GM21528 (cell line): ENCODE results near the gene KCNQ1.

Source experiments
- ATAC-seq: cut with Tn5 transposase; IDR thresholded peaks from one replicate; pipeline ENCODE4 v1.9.1; 2021; ENCODE audit warnings: mild to moderate bottlenecking, moderate library complexity; ENCODE audit not compliant: unreplicated experiment, low FRiP score

Gene KCNQ1

GRCh38 chr11:2853997-2854560, 409.3 kb downstream of the KCNQ1 start:
- ATAC-seq, result no peak

DNA sequence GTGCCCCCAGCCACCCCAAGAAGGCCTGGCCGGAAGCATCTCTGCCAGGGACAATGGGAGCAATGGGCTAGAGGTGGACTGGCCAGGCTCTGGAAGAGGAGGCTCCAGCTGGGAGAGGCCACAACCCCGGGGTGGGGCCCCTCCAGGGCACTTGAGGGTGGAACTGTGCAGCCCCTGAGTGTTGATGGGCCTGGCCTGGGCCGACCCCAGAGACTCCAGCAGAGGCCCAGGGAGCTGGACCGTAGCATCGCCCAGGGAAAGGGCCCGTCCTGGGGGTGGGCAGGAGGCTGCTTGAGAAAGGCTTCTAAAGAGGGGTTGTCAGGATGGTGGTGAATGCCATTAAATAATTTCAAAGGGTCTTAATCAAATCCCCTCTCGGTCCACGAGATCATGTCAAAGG, 410.4 kb downstream of the KCNQ1 start:
- ATAC-seq, result no peak

DNA sequence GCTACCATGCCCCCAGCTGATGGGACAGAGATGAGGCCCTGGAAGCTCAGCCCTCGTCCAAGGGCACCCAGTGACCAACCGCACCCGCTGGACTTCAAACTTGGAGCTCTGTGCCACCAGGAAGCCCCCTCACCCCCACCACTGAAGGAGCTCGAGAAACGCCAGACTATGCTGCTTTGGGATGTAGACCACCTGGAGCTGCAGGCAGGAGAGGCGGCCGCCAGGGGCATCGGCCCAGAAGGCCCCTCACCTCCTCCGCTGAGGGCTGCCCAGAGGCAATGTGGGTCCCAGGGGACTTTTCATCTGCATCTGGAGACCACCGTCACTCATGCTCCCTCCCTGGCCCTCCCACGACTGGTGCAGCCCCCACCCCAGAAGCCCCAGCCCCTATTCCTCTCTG, 412.5 kb downstream of the KCNQ1 start:
- ATAC-seq, result no peak

- no peak for ATAC-seq
Measured at GRCh38 chr11:2857918-2858317, 413.1 kb downstream of the KCNQ1 start.

GRCh38 chr11:2858995-2859698, 414.3 kb downstream of the KCNQ1 start:
- no peak for ATAC-seq

DNA sequence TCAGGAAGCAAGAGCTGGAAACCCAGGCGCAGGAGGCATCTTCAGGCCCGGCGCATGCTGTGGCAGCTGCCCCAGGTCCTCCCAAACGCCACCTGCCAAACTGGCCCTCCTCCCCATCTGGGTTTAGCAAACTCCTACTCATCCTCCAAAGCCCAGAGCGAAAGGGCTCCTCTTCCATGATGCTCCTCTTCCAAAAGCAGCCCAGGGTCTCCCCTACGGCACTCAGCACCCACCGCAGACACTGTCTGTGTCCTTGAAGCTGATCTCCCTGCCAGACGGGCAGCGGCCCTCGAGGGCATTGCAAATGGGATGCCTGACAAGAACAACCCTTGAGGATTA, 414.9 kb downstream of the KCNQ1 start:
- no peak for ATAC-seq

- ATAC-seq, result no peak
Measured at GRCh38 chr11:2860636-2861035, 415.8 kb downstream of the KCNQ1 start.

GRCh38 chr11:2862395-2863275, 417.8 kb downstream of the KCNQ1 start:
- ATAC-seq, result no peak

GRCh38 chr11:2863276-2863618, 418.4 kb downstream of the KCNQ1 start:
- no peak for ATAC-seq

DNA sequence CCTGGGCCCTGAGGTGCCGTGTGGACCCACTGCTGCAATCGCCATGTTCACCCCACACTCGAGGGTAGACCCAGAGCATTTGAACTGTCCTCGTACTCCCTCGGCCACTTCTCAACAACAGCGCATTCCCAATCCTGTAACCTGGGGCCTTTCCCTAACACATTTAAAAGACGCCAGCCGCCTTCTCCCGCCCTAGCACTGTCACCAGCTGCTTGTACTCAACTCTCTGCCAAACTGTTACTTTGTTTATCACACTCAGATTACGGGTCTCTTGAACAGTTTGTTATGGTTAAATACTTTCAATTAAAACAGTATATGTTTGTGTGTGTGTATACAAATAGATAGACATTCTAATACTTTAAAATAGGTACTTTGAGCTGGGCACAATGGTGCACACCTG, 420.1 kb downstream of the KCNQ1 start:
- ATAC-seq, result no peak

DNA sequence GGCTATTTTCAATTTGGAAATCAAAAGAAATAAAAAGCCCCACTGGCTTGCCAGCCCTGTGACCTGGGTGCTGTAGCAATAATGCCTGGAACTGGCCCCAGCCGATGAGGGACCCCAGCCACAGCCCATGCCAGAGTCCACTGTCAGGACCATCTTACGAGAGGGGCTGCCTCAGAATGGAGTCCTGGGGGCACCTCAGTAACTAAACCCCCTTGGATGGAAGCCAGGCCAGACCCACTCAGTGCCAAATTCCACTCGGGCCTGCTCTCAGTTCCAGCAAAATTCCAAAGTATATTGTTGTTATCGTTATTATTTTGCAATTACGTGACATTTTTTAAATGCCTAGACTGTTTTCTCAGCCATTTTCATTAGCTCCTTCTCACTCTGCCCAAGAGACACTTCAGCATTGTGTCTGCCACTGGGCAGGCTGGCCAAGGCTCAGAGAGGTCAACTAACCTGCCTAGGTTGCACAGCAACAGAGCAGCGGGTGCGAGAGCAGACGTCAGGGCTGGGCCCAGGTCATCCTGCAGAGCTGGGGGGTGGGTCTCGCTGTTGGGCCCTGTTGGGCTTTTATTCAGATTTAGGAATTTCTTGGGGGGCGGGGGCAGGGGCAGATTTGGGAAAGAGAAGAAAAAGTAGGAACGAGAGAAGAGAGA, 421.2 kb downstream of the KCNQ1 start:
- ATAC-seq, result no peak

- no peak for ATAC-seq
Measured at GRCh38 chr11:2867142-2867541, 422.3 kb downstream of the KCNQ1 start.

- ATAC-seq, result no peak
Measured at GRCh38 chr11:2867722-2868505, 423.1 kb downstream of the KCNQ1 start.

GRCh38 chr11:2868506-2869133, 423.8 kb downstream of the KCNQ1 start:
- no peak for ATAC-seq

DNA sequence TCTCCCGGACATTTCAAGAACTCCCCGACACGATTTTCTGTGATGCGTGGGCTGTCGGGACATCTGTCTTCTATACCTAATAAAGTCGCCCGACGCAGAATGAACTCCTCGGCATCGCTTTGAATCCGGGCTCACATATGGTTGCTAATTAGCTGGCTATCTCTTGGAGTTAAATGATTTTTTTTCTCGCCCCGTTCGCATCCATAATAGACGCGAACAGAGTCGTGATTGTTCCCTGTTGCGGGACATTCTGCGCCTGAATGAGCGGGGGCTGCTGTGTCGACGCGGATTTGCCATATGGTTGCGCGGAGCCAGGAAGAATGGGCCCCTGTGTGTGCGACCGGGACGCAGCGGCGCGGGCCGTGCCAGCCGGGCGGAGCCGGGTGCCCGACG, 424.3 kb downstream of the KCNQ1 start:
- no peak for ATAC-seq

- ATAC-seq, result no peak
Measured at GRCh38 chr11:2869561-2870427, 425.0 kb downstream of the KCNQ1 start.

DNA sequence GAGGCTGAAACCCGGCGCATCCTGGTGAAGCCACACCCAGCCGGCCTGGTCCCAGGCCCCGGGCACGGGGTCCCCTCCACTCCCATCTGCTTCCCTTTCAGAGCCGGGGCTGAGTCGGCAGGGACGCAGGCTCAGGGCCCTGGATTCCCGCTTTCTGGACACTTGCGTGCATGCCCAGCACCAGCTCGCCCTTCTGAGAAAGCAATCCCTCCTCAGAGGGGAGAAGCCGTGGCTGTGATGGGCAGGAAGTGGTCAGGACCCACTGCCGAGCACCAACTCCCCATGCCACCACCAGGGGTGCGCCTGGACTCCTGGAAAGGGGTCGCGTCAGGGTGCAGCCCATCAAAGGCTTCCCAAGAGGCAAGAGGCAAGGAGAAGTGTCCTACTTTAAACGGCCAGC, 425.7 kb downstream of the KCNQ1 start:
- no peak for ATAC-seq

GRCh38 chr11:2870969-2871680, 426.3 kb downstream of the KCNQ1 start:
- no peak for ATAC-seq

- no peak for ATAC-seq
Measured at GRCh38 chr11:2874963-2875362, 430.2 kb downstream of the KCNQ1 start.
